Neural cell (in vitro differentiated cells): ENCODE results near the gene AMOTL2.

Experiments used
- POLR2AphosphoS5 ChIP-seq: IDR thresholded peaks from 2 replicates; pipeline ENCODE4 v1.6.1; 2012
- RAD21 ChIP-seq: fragments of 450-650 bp; conservative IDR thresholded peaks from 2 replicates; pipeline ENCODE4 v1.6.1; 2014; ENCODE audit warnings: antibody characterized with exemption, mild to moderate bottlenecking, moderate library complexity
- TF ChIP-seq, protein P1 (sequence below): fragments of 450-650 bp; IDR thresholded peaks from 2 replicates; pipeline ENCODE4 v1.5.1; 2014; ENCODE audit warnings: antibody characterized with exemption, mild to moderate bottlenecking, moderate library complexity; ENCODE audit not compliant: poor library complexity, severe bottlenecking

DNA sequence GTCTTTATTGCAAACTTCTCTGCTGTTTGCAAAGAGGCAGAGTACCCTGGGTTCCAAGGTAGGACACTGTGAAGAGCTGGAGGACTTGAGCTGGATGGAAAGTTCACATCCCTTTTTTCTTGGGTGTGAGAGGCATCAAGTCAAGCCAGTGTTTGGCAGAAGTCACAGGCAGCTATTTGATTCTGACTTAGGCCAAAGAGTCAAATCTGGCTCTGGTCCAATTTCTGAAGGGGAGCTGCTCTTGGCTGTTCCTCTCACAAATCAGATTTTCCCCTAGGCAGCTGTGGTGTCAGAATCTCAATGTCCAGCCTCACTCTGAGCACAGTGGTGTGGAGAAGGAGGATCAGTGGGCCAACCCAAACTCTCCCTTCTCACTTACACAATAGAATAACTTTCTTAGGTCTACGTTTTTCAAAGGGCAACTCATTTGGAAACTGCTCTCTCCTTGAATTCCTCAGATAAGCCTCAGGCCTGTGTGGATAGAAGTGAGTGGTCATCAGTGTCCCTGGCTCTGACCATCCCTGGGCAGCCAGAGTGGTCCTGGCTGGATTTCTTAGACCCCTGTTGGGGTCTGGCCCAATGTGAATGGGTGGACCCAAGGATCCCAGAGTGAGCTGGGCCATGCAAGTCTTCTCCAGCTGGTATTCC is 18.2 kb upstream of the AMOTL2 start:
- TF ChIP-seq POLR2AphosphoS5 (no peak), RAD21 (no peak)
- TF ChIP-seq, protein P1, sequence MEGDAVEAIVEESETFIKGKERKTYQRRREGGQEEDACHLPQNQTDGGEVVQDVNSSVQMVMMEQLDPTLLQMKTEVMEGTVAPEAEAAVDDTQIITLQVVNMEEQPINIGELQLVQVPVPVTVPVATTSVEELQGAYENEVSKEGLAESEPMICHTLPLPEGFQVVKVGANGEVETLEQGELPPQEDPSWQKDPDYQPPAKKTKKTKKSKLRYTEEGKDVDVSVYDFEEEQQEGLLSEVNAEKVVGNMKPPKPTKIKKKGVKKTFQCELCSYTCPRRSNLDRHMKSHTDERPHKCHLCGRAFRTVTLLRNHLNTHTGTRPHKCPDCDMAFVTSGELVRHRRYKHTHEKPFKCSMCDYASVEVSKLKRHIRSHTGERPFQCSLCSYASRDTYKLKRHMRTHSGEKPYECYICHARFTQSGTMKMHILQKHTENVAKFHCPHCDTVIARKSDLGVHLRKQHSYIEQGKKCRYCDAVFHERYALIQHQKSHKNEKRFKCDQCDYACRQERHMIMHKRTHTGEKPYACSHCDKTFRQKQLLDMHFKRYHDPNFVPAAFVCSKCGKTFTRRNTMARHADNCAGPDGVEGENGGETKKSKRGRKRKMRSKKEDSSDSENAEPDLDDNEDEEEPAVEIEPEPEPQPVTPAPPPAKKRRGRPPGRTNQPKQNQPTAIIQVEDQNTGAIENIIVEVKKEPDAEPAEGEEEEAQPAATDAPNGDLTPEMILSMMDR, result no peak
